ENCODE data around the gene CLDN18.

DNA sequence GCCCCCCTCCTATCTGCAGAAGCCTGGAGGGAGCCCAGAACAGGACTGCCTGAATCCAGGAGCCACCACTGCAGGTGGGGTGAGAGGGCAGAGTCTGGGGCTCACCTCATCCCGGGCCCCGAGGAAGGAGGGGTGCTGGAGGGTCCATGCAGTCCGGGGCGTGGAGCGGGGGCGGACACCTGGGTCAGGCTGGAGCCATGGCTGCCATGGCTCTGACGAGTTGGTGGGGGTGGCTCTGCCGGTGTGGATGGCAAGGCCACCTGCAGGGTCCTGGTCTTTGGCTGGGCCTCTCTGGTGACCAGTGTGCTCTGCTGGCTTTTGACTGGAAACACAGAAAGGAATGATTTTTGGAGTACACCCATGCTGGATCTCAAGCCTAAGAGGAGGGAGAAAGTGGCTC, 58.1 kb downstream of the CLDN18 start:
- no peak for TF ChIP-seq ZNF274 (IDR thresholded peaks at IDR 0.05; ENCODE audit: borderline replicate concordance, extremely low read depth, low read length)
- TF ChIP-seq RAD21 (IDR thresholded peaks at IDR 0.05 in 1 of 2, conservative IDR thresholded peaks at IDR 0.05 in 1 of 2; ENCODE audit: low read depth in 2 of 2, low read length in 2 of 2), result no peak
- TF ChIP-seq POLR2A (IDR thresholded peaks at IDR 0.05; ENCODE audit: control extremely low read depth in 1 of 2, low read depth in 2 of 2, low read length in 2 of 2), result no peak
- no peak for TF ChIP-seq MAX (IDR thresholded peaks at IDR 0.05)
- TF ChIP-seq CTBP2 (IDR thresholded peaks at IDR 0.05; ENCODE audit: borderline replicate concordance, insufficient read depth, insufficient read length, low read length), result no peak
- no peak for TF ChIP-seq ATF3 (IDR thresholded peaks at IDR 0.05; ENCODE audit: insufficient read depth, low read depth, low read length)
- no peak for TF ChIP-seq TCF12 (IDR thresholded peaks at IDR 0.05; ENCODE audit: low read depth, low read length)
- no peak for TF ChIP-seq SUZ12 (IDR thresholded peaks at IDR 0.05; ENCODE audit: low read length)
- no peak for TF ChIP-seq CTCF (IDR thresholded peaks at IDR 0.05; ENCODE audit: control extremely low read depth in 1 of 3, insufficient read depth in 1 of 3, low read depth in 1 of 3, low read length in 3 of 3)
- no peak for TF ChIP-seq YY1 (IDR thresholded peaks at IDR 0.05; ENCODE audit: low read depth, low read length)
- no peak for TF ChIP-seq RFX5 (IDR thresholded peaks at IDR 0.05; ENCODE audit: borderline replicate concordance, low read depth, low read length)
- TF ChIP-seq KDM1A (IDR thresholded peaks at IDR 0.05; ENCODE audit: borderline replicate concordance, low read length), result no peak
- TF ChIP-seq TEAD4 (IDR thresholded peaks at IDR 0.05; ENCODE audit: low read depth, low read length), result no peak
- no peak for TF ChIP-seq USF2 (IDR thresholded peaks at IDR 0.05; ENCODE audit: low read length)
